Cardiac septum (tissue), 1 donor: ENCODE results near the gene SPRR1A. TPM values are rescaled to one million over a fixed set of nuclear protein-coding genes. Genes with fewer than 3 reads are reported as not detected.

ENCODE experiments used
- DNase-seq: peaks from one replicate; pipeline ENCODE4 v3.0.0-alpha.2; 2020; ENCODE audit warnings: low spot score
- intact Hi-C: fragments of 100-400 bp; cut with DNase I; formaldehyde crosslinking; loops from one replicate; pipeline ENCODE4 v1.14.0; 2022
- long read RNA-seq: library from polyadenylated mRNA; unstranded; transcript quantifications from one replicate; pipeline ENCODE4 v2.0.0, GENCODE V29; 2021
- total RNA-seq: library from RNA; stranded (reverse); fragmentation: NEBNext Ultra II Directional; extraction: Animal tissue kit (Norgen Biotek cat#: 25700); gene quantifications from one replicate; pipeline ENCODE4 v1.2.1, GENCODE V29; 2021
- donor health status: DM: no; HTN: no; CAD: no.

The SPRR1A gene
- not detected for total RNA-seq
- long read RNA-seq, result 0 reads

- intact Hi-C loops, result no loop called here
- no peak for DNase-seq
Observed at GRCh38 chr1:152983743-152984142, at the start of gene SPRR1A. SPRR1A (plus strand) TSS chr1:152984081; CDS start chr1:152985231, 1,150 bp downstream.

GRCh38 chr1:152940614-152941013, 43.3 kb upstream of the SPRR1A start:
- no peak for DNase-seq
- intact Hi-C loops, result no loop called here

GRCh38 chr1:152941037-152941711, 42.7 kb upstream of the SPRR1A start:
- no peak for DNase-seq
- intact Hi-C loops, result no loop called here

- no peak for DNase-seq
- intact Hi-C loops, result no loop called here
Observed at GRCh38 chr1:152942161-152942560, 41.7 kb upstream of the SPRR1A start.

- intact Hi-C loops, result no loop called here
Observed at GRCh38 chr1:152946248-152946647, 37.6 kb upstream of the SPRR1A start.

GRCh38 chr1:152946651-152947256, 37.1 kb upstream of the SPRR1A start, which contains the start of gene SPRR5:
SPRR5 (plus strand) TSS chr1:152947206; CDS start chr1:152948555, 1,349 bp downstream.
- DNase-seq, result no peak
- intact Hi-C loops, result no loop called here

More at GRCh38 chr1:152946248-152946647, 37.6 kb upstream of the SPRR1A start:
- no peak for DNase-seq

- DNase-seq, result no peak
- intact Hi-C loops, result no loop called here
Observed at GRCh38 chr1:152951711-152952110, 32.2 kb upstream of the SPRR1A start.

GRCh38 chr1:152953761-152954160, 30.1 kb upstream of the SPRR1A start:
- no peak for DNase-seq
- intact Hi-C loops, result no loop called here

GRCh38 chr1:152954436-152954835, 29.4 kb upstream of the SPRR1A start:
- no peak for DNase-seq
- intact Hi-C loops, result no loop called here

GRCh38 chr1:152957561-152957960, 26.3 kb upstream of the SPRR1A start:
- intact Hi-C loops, result no loop called here
- DNase-seq, result no peak

GRCh38 chr1:152959273-152959672, 24.6 kb upstream of the SPRR1A start:
- no peak for DNase-seq
- intact Hi-C loops, result no loop called here

- intact Hi-C loops, result no loop called here
- DNase-seq, result no peak
Observed at GRCh38 chr1:152959801-152960451, 24.0 kb upstream of the SPRR1A start.

- intact Hi-C loops, result no loop called here
Observed at GRCh38 chr1:152960452-152961044, 23.3 kb upstream of the SPRR1A start.

GRCh38 chr1:152961226-152961891, 22.5 kb upstream of the SPRR1A start:
- intact Hi-C loops, result no loop called here
- no peak for DNase-seq

More at GRCh38 chr1:152960452-152961044, 23.3 kb upstream of the SPRR1A start:
- no peak for DNase-seq

- DNase-seq, result no peak
- intact Hi-C loops, result no loop called here
Observed at GRCh38 chr1:152962876-152963415, 20.9 kb upstream of the SPRR1A start.

GRCh38 chr1:152964536-152964935, 19.3 kb upstream of the SPRR1A start:
- DNase-seq, result no peak
- intact Hi-C loops, result no loop called here

GRCh38 chr1:152965853-152966252, 18.0 kb upstream of the SPRR1A start:
- intact Hi-C loops, result no loop called here

GRCh38 chr1:152967201-152967600, 16.7 kb upstream of the SPRR1A start:
- DNase-seq, result no peak
- intact Hi-C loops, result no loop called here

More at GRCh38 chr1:152965853-152966252, 18.0 kb upstream of the SPRR1A start:
- no peak for DNase-seq

- intact Hi-C loops, result no loop called here
- no peak for DNase-seq
Observed at GRCh38 chr1:152968248-152968647, 15.6 kb upstream of the SPRR1A start.
